Measurements from ENCODE around the gene SHF.

The SHF gene

GRCh38 chr15:45199136-45199810, 11.5 kb upstream of the SHF start:
- peak overlapping the region; percentile 82 to 83 for H3K4me3 ChIP-seq (replicated peaks in 1 of 2; ENCODE audit: low read depth in 2 of 2, low read length in 2 of 2)
- TF ChIP-seq CTCF (IDR thresholded peaks at IDR 0.05; ENCODE audit: low read depth, low read length): no peak
- DNase-seq (ENCODE audit: low read depth in 2 of 2): peak in 1 of 2 donors; percentile 19

GRCh38 chr15:45198337-45199135, 10.8 kb upstream of the SHF start:
- H3K4me3 ChIP-seq (replicated peaks in 1 of 2; ENCODE audit: low read depth in 2 of 2, low read length in 2 of 2): peak overlapping the region; percentile 82 to 83
- peak; percentile 89 for TF ChIP-seq CTCF (IDR thresholded peaks at IDR 0.05; ENCODE audit: low read depth, low read length)
- peak; percentile 98 to 99 for DNase-seq (ENCODE audit: low read depth in 2 of 2)

GRCh38 chr15:45197512-45197911, 9.7 kb upstream of the SHF start:
- TF ChIP-seq CTCF (IDR thresholded peaks at IDR 0.05; ENCODE audit: low read depth, low read length): no peak
- no peak overlapping the region for H3K4me3 ChIP-seq (replicated peaks in 1 of 2; ENCODE audit: low read depth in 2 of 2, low read length in 2 of 2)
- no peak for DNase-seq (ENCODE audit: low read depth in 2 of 2)

- no peak for DNase-seq (ENCODE audit: low read depth in 2 of 2)
- TF ChIP-seq CTCF (IDR thresholded peaks at IDR 0.05; ENCODE audit: low read depth, low read length): no peak
- peak overlapping the region; percentile 46 to 62 for H3K4me3 ChIP-seq (replicated peaks in 1 of 2; ENCODE audit: low read depth in 2 of 2, low read length in 2 of 2)
These were observed 230 bp downstream of the SHF start for GRCh38 chr15:45187578-45187893.

GRCh38 chr15:45186771-45187577, 792 bp downstream of the SHF start:
- no peak for DNase-seq (ENCODE audit: low read depth in 2 of 2)
- peak overlapping the region in 1 of 2 donors; percentile 43 for H3K4me3 ChIP-seq (replicated peaks in 1 of 2; ENCODE audit: low read depth in 2 of 2, low read length in 2 of 2)
- TF ChIP-seq CTCF (IDR thresholded peaks at IDR 0.05; ENCODE audit: low read depth, low read length): no peak

GRCh38 chr15:45185903-45186770, 1.6 kb downstream of the SHF start:
- no peak overlapping the region for H3K4me3 ChIP-seq (replicated peaks in 1 of 2; ENCODE audit: low read depth in 2 of 2, low read length in 2 of 2)
- TF ChIP-seq CTCF (IDR thresholded peaks at IDR 0.05; ENCODE audit: low read depth, low read length): no peak
- DNase-seq (ENCODE audit: low read depth in 2 of 2): no peak

All from cardiac fibroblast (primary cell).